ENCODE results near the gene SHLD1.
"Not testable (repeated sequence)": the region's sequence is repeated elsewhere in the genome, so short reads cannot be mapped to it uniquely, and the experiment has no call there.

SHLD1 gene

GRCh38 chr20:5737619-5737953 is 12.6 kb upstream of the SHLD1 start:
- TF ChIP-seq, protein P1, sequence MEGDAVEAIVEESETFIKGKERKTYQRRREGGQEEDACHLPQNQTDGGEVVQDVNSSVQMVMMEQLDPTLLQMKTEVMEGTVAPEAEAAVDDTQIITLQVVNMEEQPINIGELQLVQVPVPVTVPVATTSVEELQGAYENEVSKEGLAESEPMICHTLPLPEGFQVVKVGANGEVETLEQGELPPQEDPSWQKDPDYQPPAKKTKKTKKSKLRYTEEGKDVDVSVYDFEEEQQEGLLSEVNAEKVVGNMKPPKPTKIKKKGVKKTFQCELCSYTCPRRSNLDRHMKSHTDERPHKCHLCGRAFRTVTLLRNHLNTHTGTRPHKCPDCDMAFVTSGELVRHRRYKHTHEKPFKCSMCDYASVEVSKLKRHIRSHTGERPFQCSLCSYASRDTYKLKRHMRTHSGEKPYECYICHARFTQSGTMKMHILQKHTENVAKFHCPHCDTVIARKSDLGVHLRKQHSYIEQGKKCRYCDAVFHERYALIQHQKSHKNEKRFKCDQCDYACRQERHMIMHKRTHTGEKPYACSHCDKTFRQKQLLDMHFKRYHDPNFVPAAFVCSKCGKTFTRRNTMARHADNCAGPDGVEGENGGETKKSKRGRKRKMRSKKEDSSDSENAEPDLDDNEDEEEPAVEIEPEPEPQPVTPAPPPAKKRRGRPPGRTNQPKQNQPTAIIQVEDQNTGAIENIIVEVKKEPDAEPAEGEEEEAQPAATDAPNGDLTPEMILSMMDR (IDR thresholded peaks at IDR 0.05; ENCODE audit: low read depth, low read length, missing control alignments) = no peak
- DNase-seq (ENCODE audit: extremely low read depth, low read depth) = no peak
- no peak overlapping the region for H3K4me3 ChIP-seq (replicated peaks; ENCODE audit: low read depth, low read length)

DNA sequence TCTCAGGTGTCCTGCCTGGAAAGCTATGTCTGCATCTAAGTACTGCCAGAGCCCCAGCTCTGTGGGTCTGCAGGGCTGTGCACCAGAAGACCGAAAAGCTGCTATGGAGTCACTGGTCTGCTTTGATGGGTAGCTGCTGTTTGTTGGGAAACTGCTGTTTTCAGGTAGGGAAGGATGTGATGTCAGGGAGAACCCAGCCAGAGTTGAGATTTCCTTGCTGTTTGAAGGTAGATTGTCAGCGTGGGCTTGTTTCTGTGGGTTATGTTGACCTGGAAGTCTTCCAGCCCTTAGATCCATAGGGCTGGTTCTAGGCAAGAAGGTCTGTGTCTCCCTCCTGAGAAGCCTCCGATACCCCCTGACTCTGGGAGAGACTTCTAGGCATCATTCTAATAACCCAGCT is 12.2 kb upstream of the SHLD1 start:
- TF ChIP-seq, protein P1 (IDR thresholded peaks at IDR 0.05; ENCODE audit: low read depth, low read length, missing control alignments) = no peak
- DNase-seq (ENCODE audit: extremely low read depth, low read depth) = no peak
- no peak overlapping the region for H3K4me3 ChIP-seq (replicated peaks; ENCODE audit: low read depth, low read length)

DNA sequence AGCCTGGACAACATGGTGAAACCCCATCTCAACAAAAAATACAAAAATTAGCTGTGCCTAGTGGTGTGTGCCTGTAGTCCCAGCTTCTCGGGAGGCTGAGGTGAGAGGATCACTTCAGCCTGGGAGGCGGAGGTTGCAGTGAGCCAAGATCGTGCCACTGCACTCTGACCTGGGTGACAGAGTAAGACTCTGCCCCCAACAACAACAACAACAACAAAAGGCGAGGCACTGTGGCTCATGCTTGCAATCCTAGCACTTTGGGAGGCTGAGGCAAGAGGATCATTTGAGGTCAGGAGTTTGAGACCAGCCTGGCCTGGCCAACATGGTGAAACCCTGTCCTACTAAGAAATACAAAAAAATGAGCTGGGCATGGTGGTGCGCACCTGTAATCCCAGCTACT is 9.6 kb upstream of the SHLD1 start:
- DNase-seq (ENCODE audit: extremely low read depth, low read depth); H3K4me3 ChIP-seq (replicated peaks; ENCODE audit: low read depth, low read length): not testable (repeated sequence)

DNA sequence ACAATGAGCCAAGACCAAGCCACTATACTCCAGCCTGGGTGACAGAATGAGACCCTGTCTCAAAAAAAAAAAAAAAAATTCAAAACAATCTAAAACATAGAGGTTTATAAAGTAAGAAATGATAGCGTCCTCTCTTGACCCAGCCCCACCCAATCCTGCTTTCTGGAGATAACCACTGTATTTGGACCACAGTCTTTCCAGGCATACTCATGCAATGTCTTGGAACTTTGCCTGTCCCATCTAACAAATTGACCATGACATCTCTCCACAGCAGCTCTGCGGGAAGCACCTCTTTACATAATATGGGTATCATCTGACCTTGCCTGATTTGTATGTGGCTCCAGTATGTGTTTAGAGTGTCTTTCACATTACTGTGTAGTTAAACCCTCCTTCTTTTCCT is 9.1 kb upstream of the SHLD1 start:
- no peak for DNase-seq (ENCODE audit: extremely low read depth, low read depth)
- no peak overlapping the region for H3K4me3 ChIP-seq (replicated peaks; ENCODE audit: low read depth, low read length)
- TF ChIP-seq, protein P1 (IDR thresholded peaks at IDR 0.05; ENCODE audit: low read depth, low read length, missing control alignments) = no peak

DNA sequence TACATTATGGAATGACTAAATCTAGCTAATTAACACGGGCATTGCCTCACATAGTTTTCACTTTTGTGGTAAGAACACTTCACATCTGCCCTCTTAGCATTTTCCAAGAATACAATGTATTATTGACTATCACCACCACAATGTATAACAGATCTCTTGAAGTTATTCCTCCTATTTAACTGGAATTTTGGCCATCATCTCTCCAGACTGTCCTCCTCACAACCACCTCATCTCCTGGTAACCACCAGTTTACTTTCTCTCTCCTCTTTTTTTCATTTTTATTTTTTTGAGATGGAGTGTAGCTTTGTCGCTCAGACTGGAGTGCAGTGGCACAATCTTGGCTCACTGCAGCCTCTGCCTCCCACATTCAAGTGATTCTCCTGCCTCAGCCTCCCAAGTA is 8.2 kb upstream of the SHLD1 start:
- no peak for DNase-seq (ENCODE audit: extremely low read depth, low read depth)
- no peak overlapping the region for H3K4me3 ChIP-seq (replicated peaks; ENCODE audit: low read depth, low read length)
- TF ChIP-seq, protein P1 (IDR thresholded peaks at IDR 0.05; ENCODE audit: low read depth, low read length, missing control alignments) = no peak

DNA sequence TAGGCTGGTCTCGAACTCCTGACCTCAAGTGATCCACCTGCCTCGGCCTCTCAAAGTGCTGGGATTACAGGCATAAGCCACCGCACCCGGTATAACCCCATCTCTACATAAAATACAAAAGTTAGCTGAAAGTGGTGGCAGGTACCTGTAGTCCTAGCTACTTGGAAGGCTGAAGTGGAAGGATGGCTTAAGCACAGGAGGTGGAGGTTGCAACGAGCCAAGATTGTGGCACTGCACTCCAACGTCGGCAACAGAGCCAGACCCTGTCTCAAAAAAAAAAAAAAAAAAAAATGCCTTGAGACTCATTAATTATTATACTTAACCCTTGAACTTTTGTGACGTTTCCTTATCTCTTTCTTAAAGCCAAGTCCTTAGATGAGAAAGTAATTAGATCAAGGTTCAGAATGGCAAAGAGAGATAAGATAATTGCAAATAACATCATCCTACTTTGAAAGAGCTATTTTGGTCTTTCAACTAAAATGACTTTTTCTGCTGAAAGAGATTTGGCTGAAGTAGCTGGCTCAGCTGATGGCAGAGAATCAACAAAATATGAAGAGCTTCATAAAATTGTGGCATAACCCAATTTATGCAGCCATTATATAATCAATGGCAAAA is 4.7 kb upstream of the SHLD1 start:
- DNase-seq (ENCODE audit: extremely low read depth, low read depth) = no peak
- no peak overlapping the region for H3K4me3 ChIP-seq (replicated peaks; ENCODE audit: low read depth, low read length)
- TF ChIP-seq, protein P1 (IDR thresholded peaks at IDR 0.05; ENCODE audit: low read depth, low read length, missing control alignments) = no peak

GRCh38 chr20:5746064-5746463 is 4.1 kb upstream of the SHLD1 start:
- DNase-seq (ENCODE audit: extremely low read depth, low read depth) = no peak
- H3K4me3 ChIP-seq (replicated peaks; ENCODE audit: low read depth, low read length) = no peak overlapping the region
- TF ChIP-seq, protein P1 (IDR thresholded peaks at IDR 0.05; ENCODE audit: low read depth, low read length, missing control alignments) = no peak

Data from HFF-Myc (cell line).